CD4-positive, alpha-beta T cell treated with Interleukin-12 subunit alpha and Interleukin-12 subunit beta, for 1 hour (primary cell): ENCODE results near the gene CDC7.
"Not testable (repeated sequence)": the region's sequence is repeated elsewhere in the genome, so short reads cannot be mapped to it uniquely, and the experiment has no call there.

Source experiments
- DNase-seq: peaks from one replicate; pipeline ENCODE4 v3.0.0-alpha.2; 2020

Gene CDC7

DNA sequence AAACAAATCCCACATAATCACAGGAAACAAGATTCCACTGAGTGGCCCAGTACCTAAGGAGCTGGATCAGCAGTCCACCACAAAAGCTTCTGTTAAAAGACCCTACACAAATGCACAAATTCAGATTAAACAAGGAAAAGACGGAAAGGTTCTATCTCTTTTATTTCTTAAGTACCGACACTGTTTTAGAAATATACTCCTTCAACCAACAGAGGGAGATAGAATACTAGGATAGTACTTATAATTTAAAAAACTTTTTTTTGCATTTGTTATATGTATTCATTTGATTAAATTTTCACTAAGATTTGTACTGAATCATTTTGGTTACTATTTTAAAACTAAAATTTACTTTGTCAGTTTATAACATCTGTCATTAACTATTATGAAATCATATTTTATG, 12.5 kb downstream of the CDC7 start:
- no peak for DNase-seq

DNA sequence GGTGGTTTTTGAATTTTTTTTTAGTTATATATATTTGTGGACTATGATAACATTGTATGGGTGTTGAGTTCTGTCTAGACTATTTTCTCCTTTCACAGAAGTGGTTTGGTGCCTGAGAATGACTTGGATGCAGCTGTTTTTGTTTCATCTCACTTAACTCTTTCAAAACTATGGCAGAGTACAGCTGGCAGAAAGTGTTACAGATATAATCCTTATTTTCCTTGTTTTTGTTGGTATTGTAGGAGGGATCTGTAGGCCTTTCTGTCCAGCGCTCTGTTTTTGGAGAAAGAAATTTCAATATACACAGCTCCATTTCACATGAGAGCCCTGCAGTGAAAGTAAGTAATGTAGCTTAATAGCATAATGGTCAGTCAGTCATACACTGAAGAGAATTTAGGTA, 13.1 kb downstream of the CDC7 start:
- no peak for DNase-seq

DNA sequence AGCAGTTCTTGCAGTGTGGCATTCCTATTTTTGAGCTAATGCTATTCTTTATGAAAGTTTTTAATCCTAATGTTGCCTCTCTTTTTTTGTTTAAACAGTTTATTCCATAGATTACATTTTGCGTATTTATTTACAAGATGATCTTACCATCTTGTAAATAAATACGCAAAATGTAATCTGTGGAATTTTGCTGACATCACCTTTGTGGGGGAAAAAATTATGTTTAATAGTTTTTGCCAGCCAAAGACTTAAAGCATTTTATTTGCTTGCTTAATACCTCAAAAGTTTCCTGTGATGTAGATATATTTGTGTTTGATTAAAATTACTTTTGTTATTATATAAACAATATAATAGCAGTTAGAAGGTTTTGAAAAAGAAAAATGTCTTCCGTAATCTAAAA, 15.3 kb downstream of the CDC7 start:
- DNase-seq: no peak

DNA sequence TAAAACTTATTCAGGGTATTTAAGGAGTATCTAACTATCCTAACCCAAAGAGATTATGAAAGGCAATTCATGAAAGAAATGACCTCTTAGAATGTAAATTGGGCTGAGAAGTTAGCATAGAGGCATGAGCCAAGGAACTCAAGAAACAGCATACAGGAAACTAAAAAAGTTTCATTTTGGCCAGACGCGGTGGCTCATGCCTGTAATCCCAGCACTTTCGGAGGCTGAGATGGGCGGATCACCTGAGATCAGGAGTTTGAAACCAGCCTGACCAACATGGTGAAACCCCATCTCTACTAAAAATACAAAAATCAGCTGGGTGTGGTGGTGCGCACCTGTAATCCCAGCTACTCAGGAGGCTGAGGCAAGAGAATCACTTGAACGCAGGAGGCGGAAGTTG, 16.0 kb downstream of the CDC7 start:
- not testable (repeated sequence) for DNase-seq

DNA sequence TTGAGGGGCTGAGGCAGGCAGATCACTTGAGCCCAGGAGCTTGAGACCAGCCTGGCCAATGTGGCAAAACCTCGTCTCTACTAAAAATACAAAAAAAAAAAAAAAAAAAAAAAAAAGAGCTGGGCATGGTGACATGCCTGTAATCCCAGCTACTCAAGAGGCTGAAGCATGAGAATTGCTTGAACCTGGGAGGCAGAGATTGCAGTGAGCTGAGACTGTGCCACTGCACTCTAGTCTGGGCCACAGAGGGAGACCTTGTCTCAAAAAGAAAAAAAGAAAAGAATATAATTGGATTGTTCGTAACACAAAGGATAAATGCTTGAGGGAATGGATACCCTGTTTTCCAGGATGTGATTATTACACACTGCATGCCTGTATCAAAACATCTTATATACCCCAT, 18.5 kb downstream of the CDC7 start:
- DNase-seq: not testable (repeated sequence)

DNA sequence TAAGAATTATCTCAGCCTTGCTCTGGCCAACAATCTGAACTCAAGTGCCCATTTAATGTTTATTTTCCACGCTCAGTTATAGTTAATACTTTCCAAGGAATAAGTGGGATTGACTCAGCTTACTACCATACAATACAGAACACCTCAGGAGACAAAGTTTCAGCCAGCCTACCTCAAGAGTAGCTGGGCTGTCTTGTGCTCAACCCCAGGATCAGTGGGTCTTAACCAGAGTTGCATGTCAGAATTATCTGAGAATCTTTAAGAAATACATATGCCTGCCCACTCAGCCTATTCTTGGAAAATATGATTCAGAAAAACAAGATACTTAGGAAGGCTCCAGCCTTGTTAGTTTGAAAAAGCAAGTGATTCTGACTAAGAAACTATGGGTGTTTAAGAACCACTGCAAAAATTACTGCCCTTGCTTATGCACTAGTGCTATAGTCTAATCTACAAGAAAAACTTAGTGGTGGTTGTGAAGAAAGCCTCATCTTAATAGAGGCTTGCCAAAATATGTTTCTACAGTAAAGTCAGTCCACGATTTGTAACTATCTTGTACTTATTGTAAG, 20.4 kb downstream of the CDC7 start:
- no peak for DNase-seq

DNA sequence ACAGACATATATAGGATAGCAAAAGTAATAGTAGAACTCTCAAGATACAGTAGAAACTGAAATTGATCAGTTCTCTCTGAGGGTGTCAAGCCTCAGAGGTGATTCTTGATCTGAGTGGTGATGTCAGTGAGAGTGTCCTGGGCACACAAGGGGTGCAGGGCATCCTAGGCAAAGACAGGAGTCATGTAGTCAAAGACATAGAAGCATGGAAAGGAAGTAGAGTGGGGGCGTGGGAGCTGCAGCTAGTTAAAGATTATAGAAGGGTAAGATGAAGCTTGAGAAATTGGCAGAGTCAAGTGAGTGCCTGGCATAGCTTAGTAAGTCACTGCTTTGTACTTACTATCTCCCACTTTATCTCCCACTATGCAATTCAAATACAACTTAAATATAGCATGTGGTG, 22.8 kb downstream of the CDC7 start:
- no peak for DNase-seq

DNA sequence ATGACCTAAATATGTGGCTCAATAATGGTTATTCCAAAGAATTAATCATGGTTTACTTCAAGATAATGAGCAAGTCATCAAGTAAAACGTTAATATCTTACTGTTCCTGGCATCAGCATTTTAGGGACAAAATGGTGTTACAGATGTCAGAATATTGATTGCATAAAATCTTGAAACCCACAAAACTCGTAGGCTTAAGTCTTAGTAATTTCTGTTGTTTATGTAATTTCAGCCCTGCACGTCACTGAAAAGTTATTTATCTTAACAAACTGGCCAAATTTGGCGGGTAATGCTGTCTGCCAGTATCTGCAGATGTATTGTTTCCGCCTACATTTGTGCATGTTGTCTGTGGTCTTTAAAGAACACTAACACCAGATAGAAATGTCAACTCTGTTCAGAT, 25.8 kb downstream of the CDC7 start:
- no peak for DNase-seq

DNA sequence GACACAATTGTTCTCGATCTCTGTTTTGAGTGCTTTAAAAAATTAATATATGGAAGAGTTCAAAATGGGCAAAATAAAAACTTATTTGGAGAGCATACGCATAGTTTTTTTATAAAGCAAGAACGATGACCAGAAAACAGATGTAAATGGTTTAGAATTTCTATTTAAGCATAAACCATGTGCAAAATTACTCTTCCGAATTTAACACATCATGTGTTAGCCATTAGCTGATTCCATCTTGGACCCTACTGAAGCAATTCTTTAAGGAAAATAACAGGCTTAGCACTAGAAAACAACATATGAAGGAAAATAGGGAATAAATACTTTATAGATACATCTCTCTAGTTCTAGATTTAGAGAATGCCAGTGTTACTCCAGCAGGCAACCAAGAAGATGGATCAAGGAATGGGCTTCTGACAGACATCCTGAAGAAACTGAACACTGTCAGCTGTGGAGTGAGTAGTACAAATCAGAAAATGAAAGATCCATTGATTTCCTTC, 26.7 kb downstream of the CDC7 start:
- DNase-seq: no peak

DNA sequence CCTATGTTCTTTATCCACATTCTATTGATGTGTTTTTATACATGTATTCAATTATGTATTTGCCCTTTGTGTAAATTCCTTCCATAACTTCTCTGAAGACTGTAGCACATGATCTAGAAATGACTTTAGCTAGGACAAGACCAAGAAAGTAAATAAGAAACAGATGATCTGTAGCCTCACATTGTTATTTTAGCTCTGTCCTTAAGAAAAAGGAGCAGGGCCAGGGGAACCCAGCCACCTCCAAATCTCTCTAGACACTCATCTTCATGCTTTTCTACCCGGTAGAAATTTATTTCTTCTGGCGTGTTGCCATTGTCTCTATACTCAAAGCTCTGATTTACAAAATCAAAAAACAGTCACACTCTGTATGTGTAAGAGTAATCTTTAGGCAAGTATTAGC, 27.1 kb downstream of the CDC7 start:
- no peak for DNase-seq

DNA sequence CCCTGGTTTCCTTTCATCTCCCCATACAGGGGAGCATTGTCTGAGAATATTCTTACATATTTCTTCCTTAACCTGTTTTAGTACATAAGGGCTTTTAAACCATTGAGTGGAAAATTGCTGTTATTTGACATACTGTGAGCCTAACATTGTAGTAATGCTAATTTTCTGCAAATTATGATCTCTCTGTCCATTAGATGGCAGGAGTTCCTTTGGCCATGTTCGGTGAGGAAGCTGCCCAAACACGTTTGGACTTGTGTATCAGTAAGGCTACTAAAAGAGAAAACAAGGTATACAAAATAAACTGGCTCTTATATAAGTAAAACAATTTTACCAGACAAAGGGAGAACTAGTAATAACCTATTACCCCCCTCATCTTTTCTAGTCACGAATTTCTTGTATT, 29.2 kb downstream of the CDC7 start:
- DNase-seq: peak; percentile 33

DNA sequence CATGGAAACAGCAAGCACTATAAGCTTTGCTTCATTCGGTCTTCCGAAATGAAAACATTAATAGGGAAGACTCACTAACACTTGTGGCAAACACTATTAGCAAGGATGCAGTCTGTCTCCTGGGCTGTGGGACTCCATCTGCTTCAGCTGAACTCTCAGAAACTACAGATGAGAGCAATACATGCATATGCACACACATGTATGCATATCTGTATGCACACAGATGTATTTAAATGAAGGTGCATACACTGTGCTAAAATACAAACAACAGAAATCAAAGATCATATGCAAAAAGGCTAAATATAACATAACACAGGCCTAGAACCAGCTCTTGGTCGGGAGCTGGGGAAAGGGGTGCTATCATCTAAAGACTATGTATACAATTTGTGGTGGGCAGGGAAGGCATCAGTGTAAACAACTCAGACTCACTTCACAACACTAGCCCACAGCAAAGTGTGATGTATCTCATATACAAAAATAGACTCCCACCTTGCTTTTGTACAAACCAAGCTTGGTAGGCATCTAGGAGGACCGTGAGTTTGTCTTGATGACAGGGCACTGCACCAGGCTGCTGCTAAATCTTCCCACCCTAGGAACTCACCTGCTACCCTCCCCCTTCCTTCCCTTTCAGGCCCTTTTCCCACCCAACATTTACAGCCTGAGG, 32.8 kb downstream of the CDC7 start:
- no peak for DNase-seq

DNA sequence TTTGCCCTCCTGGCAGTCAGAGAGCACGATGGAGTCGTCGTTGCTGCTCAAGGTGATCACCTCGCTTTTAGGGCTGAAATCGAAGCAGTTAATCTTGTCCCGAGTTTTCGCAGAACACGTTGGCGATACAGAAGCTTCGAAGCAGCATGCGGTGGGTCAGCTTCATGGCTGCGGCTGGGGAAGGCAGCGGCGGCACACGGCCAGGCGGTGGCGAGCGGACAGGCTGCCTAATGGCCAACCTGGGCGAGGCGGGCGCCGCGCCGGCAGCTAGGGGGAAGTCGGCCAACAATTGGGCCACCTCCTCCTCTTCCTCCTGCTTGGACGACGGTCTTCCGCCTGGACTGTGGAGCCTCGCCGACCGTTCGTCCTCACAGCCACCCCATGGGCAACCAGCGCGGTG, 34.8 kb downstream of the CDC7 start:
- no peak for DNase-seq

DNA sequence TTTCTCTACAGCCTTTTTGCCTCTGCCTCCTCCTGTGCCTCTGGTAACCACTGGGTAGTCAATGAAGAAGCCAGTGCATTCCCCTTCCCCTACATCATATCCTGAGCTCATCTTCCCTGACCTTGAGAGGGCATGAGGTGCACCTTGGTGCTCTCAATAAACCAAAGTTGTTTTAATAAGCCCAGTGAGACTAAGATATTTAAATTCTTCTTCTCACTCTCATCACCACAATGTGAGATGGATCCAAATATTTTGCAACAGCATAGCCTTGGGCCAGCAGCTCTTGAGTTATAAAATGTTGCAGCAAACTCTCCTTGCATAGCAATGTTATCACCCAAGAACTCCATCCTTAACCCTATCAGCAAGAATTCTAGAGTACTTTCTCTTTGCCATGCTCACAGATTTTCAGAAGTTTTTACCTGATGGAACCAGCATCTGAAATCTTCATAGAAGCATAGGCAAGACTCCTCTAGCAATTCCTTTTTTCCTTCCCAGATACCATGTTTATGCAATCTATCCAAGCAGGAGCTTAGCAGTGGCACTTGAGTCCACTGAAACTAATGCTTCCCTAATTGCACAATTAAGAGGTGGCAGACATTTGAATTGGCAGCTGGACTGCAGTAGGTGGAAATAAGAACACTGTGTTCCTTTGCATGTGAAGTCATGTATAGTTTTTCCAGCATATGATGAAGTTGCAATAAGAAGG, 36.8 kb downstream of the CDC7 start:
- no peak for DNase-seq

DNA sequence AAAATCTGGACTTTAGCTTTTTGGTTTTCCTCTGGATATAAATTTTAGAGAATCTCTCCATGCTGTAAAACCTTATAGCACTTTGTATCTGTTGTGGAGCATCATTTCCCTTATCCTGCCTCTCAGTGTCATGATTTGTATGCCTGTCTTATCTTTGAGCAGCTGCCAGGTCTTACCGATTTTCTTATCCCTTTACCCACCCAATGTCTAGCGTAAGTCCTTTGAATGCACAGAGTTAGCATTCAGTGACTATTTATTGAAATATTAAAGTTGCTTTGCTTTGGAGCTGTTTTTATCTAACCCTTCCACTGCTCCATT, 37.3 kb downstream of the CDC7 start:
- DNase-seq: no peak

DNA sequence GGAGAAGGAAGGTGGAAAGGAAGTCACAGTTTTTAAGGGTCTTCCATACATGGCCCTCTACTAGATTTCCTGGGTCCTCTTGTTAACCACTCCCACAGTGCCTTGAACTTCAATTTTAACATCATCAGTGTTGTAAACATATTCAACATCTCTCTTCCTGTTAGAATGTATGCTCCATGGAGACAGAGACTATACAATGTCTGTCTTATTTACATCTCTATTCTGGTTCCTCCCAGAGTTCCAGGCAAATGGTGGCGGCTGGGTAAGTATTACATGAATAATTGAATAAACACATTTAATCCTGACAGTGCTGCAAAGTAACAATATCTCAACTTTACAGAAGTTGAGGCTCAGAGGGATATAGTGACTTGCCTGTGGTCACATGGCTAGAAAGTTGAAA, 40.3 kb downstream of the CDC7 start:
- no peak for DNase-seq

DNA sequence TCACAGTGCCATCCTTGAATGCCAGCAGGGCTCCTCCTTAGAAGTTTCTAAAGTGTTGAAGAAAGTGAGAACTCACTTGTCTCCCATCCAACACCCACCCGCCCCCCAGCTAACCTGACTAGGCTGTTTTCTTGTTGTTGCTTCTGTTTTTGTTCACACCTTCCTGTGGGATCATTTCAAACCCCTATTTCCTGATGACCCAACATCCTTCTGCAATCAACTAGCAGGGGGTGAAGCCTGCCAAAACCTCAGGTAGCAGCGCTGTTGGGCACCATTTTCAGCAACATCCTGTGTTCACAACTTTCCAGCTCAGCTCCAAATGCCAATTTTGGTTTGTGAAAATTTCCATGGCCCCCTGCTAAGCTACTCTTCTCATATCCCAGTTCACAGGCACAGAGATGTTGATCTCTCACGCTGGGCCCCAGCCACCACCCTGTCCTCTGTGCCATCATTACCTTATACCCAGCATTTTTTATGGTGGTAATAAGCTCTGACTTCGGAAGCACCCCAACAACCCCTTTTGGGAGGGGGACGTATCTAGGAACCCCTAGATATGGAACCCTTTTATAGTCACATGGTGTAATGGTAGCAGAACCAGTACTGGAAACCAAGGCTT, 41.4 kb downstream of the CDC7 start:
- no peak for DNase-seq

DNA sequence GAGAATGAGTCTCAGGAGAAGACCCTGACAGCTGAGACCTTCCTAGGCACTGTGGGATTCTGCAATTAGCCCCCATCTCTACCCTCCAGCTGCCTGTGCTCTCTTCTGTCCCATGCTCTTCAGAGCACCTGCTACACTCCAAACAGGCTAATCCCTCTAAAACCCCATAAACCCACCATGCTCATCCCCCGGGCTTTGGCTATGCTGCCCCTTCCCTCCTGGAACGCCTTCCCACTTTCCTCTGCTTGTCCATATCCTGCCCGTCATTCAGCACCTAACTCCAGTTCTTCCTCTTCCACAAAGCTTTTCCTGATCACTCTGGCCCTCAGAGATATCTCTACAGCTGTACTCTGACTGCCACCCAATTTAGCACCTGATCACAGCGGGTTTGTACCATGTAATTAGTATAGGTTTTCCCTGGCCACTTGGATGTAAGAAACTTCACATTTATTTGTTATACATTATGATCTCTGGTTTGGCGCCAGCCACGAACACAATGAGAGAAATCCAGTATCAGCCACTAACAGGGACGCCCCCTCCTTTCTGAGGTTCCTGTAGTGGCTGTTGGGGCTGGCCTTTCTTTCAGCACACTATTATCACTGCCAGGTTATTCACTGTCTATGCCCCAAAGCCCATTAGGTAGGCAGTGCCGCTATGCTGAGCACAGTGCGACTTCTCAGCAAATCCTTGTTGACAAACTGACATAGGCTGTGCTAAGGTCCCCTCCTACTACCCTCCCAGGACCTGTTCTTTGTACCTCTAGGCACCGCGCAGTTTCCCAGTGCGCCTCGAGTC, 45.1 kb downstream of the CDC7 start:
- DNase-seq: no peak

DNA sequence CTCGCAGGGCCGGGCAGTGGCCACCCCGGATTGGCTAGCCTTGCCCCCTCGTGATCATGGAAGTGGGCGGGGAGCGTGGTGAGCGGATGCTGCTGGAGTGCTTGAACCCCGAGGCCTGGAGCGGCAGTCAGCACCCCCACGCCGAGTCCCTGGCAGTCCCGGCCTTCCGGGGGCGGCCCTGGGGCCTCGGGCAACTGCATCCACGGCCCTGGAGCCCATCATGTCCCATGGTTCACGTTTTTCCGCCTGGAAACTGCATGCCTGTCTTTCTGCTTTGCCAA, 45.6 kb downstream of the CDC7 start:
- no peak for DNase-seq

DNA sequence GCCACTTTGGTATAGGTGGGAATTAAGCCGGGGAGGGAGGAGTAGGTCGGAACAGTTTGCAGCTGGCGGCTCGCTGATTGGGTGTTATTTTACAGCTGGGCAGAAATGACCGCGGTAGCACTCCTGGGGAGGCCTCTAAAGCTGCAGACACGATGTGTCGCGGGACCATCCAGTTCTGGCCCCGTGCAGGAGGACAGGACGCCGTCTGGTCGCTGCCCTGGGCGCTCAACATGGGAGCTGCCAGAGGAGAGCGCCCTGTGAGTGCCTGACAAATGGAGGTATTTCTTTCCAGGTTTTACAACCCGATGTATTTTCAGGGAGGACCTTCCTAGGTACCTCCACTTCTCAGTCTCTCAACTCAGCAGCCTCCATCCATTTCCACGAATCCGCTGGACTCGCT, 46.2 kb downstream of the CDC7 start:
- no peak for DNase-seq

DNA sequence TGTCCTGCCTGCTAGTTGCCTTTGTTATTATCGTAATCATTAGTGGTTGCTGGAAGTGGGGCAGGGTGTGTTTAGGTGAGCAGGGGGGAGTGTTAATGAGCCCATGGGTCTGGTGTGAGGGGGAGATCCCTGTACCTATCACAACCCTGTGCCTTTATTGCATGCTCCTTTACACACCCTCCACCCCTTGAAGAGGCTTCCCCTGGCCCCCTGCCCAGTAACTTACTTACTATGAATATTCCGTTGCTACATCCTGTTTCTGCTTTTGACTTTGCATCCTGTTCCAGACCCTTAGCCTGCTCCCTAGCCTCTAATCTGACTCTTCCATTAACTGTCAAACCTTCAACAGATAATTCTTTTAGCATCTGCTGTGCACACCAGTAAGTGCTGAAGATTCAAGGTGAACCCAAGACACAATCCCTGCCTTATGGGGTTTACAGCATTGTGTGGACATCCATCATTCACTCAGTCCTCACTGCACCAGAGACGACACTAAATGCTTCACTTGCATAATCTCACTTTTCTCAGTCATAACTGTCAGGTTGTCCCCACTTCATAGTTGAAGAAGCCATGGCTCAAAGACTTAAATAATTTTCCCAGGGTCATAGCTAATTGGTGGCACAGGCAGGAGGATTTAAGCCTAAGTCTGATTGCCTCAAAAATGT, 47.9 kb downstream of the CDC7 start:
- peak; percentile 39 for DNase-seq

DNA sequence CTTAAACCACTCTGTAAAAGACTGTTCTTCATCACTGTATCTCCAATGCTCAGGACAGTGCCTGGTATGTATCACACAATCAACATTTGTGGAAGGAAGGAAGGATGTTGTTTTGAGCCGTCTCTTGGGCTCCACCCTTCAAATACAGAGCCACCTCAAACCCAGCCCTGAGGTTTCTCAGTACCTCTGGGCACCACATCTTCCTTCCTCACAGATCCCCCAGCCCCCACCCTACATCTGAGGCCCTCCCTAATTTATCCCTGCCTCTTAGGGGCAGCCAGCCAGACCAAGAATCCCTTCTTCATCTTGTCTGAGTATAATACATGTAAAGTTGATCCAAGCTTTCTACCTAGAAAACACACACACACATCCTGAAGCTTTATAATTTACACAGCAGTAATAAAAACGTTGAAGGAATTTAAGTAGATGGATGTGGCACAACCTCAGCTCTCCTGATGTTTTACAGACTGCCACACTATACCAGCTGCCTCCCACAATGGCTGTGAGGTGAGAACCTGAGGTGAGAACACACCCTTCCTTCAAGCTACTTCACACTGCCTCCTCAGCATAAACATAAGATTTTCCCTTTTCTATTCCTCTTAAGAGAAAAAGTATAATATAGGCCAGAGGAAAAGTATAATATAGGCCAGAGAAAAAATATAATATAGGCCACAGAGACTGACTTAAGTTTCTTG, 48.5 kb downstream of the CDC7 start:
- DNase-seq: peak; percentile 55
